NCI-H1417 treated with DMSO at 0.1 percent for 48 hours (cell line): ENCODE measurements around the gene KIF7.
"Not testable (repeated sequence)": the region's sequence is repeated elsewhere in the genome, so short reads cannot be mapped to it uniquely, and the experiment has no call there.

Experiments used
- DNase-seq: peaks from one replicate; lab custom pipeline; 2025; lab: John Stamatoyannopoulos, UW

Gene KIF7, protein sequence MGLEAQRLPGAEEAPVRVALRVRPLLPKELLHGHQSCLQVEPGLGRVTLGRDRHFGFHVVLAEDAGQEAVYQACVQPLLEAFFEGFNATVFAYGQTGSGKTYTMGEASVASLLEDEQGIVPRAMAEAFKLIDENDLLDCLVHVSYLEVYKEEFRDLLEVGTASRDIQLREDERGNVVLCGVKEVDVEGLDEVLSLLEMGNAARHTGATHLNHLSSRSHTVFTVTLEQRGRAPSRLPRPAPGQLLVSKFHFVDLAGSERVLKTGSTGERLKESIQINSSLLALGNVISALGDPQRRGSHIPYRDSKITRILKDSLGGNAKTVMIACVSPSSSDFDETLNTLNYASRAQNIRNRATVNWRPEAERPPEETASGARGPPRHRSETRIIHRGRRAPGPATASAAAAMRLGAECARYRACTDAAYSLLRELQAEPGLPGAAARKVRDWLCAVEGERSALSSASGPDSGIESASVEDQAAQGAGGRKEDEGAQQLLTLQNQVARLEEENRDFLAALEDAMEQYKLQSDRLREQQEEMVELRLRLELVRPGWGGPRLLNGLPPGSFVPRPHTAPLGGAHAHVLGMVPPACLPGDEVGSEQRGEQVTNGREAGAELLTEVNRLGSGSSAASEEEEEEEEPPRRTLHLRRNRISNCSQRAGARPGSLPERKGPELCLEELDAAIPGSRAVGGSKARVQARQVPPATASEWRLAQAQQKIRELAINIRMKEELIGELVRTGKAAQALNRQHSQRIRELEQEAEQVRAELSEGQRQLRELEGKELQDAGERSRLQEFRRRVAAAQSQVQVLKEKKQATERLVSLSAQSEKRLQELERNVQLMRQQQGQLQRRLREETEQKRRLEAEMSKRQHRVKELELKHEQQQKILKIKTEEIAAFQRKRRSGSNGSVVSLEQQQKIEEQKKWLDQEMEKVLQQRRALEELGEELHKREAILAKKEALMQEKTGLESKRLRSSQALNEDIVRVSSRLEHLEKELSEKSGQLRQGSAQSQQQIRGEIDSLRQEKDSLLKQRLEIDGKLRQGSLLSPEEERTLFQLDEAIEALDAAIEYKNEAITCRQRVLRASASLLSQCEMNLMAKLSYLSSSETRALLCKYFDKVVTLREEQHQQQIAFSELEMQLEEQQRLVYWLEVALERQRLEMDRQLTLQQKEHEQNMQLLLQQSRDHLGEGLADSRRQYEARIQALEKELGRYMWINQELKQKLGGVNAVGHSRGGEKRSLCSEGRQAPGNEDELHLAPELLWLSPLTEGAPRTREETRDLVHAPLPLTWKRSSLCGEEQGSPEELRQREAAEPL (N-terminal part only)

DNA sequence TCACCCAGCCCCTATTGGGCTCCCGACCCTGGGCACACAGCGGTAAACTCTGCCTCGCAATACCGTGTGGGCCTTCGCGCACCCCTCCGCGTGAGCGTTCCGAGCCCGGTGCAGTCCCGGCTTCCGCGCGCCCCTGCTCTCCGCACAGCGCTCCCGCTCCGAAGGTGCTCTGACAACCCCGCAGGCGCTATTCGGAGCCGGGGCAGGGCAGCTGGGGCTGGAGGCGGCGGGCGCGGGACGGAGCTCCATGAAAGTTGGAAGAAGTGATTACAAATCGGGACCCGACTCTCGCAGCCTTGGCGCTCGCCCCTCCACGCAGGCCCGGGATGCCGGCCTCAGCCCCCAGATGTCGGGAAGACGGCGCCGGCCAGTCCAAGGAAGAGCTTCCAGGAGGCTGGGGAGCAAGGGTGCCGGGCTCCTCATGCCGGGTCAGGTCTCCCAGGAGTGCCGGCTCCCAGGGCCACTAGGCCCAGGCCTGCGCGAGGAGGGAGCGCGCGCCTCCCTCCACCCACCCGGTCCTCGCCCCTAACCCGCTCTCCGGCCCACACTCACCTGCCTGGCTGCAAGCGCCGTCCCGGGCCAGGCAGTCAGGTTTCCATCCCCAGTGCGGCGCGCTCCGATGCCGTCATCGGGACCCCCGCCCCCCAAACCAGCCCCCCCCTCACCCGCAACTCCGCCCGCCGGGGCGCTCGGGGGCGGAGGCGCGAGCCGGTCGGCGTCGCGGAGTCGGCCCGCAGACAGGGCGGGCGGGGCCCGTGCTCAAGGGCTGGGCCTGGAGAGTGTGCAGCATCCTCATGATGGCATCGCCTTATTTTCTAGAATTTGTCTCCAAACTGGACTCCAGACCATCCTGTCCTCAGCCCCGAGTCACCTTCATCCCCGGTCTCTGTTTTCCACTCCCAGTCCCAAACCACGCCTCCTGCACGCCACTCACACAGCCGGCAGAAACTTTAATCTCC lies at the start of gene KIF7:
TSS of gene KIF7 (minus strand) at position 621 of the 959 bp plus-strand sequence. CDS start 2,537 bp downstream, outside the sequence.
- DNase-seq, result no peak

DNA sequence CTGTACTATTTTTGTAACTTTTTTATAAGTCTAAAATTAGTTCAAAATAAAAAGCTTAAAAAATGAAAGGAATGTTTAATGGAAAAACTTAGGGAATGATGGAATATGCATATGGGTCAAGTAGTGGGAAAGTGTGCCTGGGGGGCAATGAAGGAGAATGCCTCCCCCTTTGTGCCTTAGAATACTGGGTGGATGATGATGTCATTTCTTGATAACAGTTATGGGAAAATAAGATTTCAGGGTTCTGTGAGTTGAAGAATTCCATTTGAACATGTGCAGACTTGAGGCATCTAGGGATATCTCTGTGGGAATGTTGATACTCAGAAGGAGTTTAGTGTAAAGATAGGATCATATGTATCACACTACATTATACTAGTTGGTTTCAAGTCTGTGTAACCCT lies 49.1 kb upstream of the KIF7 start:
- DNase-seq, result no peak

DNA sequence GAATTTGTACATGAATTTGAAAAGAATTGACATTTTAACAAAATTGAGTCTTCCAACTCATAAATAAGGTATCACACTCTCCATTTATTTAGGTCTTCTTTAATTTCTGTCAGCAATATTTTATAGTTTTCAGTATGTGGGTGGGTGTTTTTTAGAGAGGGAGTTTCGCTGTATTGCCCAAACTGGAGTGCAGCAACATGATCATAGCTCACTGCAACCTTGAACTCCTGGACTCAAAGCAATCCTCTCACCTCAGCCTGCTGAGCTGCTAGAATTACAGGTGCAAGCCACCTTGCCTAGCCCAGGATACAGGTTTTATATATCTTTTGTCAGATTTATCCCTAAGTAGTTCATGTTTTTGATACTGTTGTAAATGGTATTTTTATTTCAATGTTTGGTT lies 39.9 kb upstream of the KIF7 start:
- DNase-seq, result no peak

DNA sequence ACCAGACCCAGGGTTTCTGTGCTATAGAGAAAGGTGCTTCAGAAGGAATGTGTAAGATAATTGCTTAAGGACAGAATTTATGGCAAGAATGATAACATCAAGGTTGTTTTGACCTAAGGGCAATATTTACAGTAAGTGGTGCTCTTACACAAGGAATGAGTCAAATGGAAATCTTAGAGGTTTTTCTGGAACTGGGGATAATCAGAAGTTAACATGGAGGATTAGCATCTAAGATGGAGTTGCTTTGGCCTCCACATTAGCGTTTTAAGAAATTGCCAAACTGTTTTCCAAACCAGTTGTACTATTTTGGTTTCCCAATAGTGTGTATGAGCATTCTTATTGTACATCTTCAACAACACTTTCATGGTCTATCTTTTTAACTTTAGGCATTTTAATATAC lies 38.4 kb upstream of the KIF7 start:
- no peak for DNase-seq

DNA sequence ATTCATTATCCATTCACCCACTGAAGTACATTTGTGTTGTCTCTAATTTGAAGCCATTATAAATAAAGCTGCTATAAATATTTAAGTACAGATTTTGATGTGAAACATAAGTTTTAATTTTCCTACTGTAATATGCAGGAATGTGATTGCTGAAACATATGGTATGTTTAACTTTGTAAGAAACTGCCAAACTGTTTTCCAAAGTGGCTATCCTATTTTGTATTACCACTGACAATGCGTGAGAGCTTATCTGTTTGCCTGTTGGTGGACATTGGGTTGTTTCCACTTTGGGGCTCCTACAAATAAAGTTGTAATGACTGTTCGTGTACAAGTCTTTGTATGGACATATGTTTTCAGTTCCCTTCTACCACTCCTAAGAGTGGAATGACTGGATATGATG lies 37.8 kb upstream of the KIF7 start:
- no peak for DNase-seq

DNA sequence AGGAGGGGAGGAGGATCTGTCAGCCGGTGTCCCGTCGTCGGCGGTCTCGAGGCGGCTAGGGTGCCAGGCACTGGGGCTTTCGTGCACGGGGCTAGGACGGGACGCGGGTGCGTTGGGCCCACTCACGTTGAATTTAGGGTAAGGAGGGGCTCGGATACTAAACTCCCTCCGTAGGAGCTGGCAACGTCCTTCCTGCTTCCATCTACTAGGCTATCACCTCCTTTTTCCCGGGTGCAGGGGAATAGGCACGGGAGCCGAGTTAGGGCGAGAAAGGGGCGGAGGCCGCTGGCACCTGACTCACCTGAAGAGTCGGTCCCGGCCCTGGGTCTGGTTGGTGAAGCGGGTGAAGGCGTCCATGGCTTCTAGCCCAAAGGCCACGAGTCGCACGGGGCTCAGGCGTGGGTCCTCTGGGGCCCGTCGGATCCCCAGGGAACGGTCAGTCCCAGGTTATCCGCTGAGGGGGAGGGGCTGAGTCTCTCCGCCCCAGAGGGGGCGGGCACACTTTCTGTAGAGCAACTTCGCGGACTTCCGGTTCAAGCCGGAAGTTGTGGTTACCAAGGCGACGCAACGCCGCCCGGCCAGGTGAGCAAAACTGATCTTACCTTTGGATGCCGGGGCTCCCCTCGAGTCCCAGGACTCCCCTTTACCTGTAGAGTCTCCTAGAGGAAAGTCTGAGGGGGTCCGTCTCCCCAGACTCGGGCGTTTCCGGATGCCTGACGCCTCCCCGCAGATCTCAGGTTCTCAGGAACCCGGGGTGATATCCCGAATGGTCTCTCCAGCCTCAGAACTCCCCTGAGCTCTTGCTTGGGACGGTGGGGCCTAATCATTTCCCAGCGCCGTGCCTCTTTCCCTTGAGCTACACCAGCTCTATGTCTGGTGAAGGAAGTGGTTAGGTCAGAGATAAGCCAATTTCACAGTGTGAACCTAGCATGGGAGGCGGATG lies 35.3 kb upstream of the KIF7 start, which contains the start of the genes PEX11A and WDR93:
TSS of gene PEX11A (minus strand) at position 479 of the 943 bp plus-strand sequence. CDS start at position 357, 122 bp downstream.
TSS of gene WDR93 (plus strand) at position 536 of the 943 bp plus-strand sequence. CDS start 10,936 bp downstream, outside the sequence.
- peak; percentile 66 for DNase-seq

DNA sequence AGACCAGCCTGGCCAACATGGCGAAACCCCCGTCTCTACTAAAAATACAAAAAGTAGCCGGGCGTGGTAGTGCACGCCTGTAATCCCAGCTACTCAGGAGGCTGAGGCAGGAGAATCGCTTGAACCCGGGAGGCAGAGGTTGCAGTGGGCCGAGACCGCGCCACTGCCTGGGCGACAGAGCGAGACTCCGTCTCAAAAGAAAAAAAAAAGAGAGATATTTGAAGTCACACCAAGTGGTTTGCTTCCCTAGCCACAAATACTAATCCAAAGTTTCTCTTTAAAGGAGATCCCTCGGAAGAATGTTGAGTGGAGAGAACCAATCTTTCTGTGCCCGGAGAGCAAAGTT lies 34.6 kb upstream of the KIF7 start:
- DNase-seq, result not testable (repeated sequence)

DNA sequence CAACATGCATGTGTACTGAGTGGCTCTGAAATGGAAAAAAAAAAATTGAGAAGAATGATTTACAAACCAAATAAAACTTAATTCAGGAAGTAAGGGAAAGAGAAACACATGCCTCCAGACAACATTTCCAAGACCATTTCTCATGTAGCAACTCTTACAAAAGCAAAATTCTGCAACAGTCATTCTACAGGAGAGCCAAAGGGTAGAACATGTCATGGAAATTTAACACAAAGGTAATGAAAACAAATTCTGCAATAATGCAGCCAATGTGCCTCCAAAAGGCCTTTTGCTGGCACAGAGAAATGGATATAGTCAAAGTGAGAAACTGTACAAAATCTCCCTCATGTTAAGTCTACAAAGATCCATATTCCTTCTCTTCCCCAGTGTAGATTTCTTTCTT lies 31.3 kb upstream of the KIF7 start:
- no peak for DNase-seq

DNA sequence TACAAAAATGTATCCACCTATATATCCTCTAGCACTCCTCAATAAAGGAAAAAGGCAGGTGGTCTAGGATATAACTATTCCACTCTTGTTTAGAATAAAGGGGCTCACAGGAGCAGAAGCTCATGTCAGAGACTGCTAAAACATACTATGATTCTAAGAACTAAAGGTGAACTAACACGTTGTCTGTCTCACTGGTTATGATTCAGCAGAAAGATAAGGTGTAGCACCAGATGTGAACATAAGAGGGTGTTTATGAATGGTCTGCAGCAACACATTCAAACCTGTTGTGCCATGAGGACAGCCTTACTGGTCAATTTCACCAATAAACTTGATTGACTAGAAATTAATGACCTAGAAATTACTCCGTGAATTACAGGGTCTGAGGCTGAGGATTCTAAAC lies 30.7 kb upstream of the KIF7 start:
- DNase-seq, result no peak

DNA sequence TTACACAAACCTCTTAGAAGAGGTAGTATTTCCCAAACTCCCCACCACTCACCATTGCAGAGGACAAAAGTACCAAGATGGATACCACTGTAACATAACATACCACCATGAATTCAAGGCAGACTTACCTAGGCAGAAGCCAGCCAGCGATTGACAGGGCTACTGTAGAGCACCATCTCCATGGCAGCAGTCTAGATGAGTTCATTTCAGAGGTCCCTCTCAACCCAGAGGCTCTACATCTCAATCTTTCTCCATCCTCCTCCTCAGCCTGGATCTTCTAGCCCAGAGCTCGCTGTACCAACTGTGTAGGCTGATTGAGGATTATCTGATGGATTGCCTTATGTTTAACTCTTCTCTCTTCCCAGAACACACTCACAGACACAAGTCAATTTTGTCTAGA lies 25.9 kb upstream of the KIF7 start:
- no peak for DNase-seq

DNA sequence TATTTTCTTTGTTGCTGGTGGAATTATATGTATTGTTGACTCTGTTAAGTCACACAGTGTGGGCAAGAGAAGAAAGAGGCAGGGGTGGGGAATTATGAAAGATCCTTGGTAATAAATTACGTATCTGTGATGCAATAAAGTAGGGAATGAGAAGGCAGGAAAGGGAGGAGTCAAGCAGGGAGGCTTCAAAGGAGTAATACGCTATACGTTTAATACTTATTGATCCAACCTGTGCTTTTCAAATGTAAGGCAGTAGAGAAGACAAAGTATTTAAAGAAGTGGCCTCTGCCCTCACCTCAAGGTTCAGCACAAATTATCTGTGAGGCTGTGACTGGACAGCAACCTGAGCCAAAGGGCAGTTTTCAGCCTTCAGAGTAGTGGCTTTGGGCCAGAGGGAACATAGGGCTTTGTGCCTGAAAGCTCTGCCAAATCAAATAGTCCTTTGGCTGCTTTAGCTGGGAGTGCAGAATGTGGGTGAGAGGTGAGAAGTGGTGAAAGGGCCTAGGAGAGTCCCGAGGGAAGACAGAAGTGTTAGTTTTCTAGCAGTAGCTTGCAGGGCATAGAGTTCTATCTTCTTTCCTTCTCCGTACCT lies 25.1 kb upstream of the KIF7 start:
- no peak for DNase-seq

DNA sequence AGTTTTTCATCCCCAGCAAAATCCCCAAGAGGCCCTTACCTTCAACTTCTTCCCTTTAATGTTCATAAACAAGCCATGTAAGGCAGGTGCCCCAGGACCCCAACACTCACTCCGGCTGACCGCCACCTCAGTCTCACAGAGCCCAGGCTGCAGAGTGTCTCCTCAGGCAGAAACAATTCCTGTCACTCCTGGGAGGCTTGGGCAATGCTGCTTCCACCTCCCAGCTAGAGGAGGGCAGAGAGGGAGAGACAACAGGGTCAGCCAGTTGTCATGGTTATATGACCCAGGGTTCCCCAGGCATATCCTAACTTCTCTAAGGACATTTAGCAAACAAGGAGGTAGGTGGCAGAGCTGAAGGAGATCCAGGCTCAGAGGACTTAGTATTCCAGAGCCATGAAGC lies 23.9 kb upstream of the KIF7 start, which contains the start of gene PLIN1:
TSS of gene PLIN1 (minus strand) at position 156 of the 400 bp plus-strand sequence. CDS start 1,878 bp downstream, outside the sequence.
- DNase-seq, result no peak

DNA sequence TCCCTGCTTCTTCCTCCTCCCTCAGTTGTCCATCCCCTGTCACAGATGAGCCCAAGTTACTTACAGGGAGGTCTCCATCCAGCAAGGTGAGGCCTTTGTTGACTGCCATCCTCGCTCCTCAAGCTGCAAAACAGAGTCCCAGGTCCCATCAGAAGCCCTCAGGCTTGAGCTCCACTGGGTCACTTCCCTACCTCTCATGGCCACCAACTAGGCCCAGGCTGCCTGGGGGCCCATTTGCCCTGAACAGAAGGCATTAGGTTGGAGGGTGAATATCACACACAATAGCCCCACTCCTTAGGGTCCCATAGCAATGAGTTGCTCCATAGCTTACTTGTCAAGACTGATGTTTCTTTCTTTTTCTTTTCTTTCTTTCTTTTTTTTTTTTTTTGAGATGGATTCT lies 22.1 kb upstream of the KIF7 start:
- DNase-seq, result no peak

DNA sequence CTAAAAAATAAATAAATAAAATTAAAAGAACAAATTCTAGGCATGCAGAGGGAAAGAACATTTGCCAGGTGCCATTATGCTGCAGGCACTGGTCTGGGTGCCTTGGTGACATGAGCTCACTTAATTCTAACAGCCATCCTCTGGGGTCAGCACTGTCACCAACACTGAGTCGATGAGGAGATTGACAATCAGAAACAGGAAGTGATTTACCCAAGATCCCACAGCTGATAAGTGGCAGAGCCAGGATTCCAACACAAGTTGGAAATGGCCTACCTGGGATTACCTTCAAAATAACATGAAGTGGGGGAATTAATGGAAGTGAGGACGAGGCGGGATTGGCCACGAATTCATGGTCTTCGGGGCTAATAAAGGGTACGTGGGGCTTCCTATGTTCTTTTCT lies 20.3 kb upstream of the KIF7 start:
- no peak for DNase-seq

DNA sequence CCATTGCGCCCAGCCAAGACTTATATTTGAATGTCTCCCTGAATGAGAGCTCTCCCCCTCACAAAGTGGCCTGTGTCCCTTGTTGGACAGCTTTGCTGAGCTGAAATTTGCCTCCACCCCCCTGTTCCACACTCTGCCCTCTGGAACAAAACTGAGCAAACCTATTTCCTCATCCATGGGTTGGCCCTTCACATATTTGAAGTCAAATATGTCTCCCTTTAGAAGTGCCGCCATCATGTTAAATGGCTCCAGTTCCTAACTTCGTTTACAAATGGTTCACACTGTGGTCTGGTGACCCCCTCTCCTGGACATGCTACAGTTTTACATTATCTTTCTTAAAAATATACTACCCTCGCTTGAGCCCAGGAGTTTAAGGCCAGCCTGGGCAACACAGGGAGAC lies 19.3 kb upstream of the KIF7 start:
- DNase-seq, result no peak

DNA sequence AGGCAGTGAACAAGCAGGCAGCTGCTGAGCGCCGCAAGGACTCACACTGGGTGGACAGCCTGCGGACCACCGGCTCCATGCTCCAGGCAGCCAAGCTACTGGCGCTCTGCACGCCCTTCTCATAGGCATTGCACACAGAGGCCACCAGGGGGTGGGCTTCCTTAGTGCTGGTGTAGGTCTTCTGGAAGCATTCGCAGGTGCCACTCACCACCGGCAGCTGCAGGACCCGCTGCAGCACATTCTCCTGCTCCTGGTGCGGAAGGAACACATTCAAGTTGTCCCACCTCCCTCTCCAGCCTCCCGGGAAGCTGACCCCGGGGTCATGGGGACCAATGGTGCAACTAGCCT lies 17.9 kb upstream of the KIF7 start:
- DNase-seq, result no peak

DNA sequence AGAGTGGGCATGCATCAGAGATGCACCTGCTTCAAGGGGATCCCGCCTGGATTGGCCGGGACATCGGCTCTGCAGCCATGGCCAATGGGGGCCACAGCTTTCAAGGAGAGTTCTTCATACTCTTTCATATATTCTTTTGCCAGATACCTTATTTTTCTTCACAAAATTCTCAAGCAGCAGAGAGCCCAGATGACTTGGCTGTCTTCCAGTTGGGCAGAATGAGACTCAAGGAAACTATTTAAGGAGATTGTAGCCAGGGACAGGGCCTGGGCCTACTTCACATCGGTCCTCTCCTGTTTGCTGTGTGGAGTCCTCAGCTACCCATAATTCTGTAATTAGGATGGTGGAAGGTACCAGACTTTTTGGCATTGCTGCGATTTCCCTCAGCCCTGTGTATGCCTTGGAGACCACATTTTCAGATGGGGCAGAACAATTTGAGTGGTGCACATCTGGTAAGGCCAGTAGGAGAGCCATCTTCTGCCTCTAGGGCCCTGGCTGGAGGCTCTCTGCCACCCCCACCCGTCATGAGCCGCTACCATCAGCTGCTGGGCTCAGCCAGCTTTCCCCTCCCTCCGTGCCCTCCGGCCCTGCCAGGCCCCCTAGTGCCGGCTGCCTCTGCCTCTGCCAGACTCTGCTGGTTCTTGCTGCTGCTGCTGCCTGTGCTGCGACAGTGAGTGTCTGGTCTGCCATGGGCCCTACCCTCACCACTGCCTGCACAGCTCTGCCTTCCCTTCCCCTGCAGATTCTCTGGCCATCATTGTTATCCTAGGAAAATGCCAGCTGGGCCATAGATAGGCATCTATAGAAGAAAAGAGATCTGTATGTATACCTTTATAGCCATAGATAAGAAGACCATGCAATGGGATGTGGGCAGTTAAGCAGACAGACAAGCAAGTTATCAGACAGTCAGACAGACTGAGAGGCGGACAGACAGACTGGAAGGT lies 17.2 kb upstream of the KIF7 start:
- DNase-seq, result no peak

DNA sequence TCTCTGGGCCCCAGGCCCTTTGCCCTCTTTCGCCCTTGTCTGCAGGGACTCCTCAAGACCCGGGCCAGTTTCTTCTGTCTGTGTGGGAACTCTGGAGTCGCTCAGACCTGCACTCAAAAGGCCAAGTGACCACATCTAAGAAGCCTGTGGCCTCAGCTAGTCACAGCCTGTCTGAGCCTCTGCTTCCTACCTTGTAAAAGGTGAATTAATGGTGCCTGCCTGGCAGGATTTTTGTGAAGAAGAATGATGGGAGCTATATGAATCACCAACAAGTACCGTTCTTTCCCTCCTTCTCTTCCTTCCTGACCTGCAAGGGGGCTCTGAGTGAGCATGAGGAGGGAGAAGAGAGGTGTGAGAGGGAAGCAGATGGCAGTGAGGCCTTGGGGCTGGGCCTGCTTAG lies 16.4 kb upstream of the KIF7 start:
- DNase-seq, result no peak
